ENCODE data around the gene GAPDHS. TPM values are rescaled to one million over a fixed set of nuclear protein-coding genes. Genes with fewer than 3 reads are reported as not detected.

GAPDHS gene
- total and polyA plus RNA-seq, 2 experiments from 2014 or later: not detected

DNA sequence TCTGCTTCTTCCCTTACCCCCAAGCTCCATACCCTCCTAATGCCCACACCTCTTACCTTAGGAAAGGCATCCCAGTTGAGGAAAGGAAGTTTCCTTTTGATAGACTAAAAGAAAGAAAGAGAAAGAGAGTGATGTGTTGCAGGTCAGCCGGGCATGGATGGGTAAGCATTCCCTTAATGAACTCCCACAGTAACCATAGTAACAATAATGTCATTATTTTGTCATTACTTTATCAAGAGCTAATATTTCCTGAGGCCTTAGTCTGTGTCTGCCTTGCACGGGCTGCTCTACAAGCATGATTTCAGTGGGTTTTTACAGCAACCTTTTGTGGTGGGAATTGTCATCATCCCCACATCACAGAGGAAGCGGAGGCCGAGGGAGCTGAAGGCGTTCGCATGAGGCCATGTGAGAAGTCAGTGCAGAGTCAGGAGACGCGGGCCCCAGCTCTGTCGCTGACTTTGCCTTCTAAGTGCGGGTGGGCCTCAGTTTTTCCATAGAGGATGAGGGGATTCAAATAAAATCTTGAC, 45.5 kb upstream of the GAPDHS start:
- H4K20me1 ChIP-seq (ENCODE audit: insufficient read depth, poor library complexity, severe bottlenecking): no peaks in the 10 kb centered on the region
- H3K4me2 ChIP-seq: no peak overlapping the region
- TF ChIP-seq, protein P1, sequence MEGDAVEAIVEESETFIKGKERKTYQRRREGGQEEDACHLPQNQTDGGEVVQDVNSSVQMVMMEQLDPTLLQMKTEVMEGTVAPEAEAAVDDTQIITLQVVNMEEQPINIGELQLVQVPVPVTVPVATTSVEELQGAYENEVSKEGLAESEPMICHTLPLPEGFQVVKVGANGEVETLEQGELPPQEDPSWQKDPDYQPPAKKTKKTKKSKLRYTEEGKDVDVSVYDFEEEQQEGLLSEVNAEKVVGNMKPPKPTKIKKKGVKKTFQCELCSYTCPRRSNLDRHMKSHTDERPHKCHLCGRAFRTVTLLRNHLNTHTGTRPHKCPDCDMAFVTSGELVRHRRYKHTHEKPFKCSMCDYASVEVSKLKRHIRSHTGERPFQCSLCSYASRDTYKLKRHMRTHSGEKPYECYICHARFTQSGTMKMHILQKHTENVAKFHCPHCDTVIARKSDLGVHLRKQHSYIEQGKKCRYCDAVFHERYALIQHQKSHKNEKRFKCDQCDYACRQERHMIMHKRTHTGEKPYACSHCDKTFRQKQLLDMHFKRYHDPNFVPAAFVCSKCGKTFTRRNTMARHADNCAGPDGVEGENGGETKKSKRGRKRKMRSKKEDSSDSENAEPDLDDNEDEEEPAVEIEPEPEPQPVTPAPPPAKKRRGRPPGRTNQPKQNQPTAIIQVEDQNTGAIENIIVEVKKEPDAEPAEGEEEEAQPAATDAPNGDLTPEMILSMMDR (IDR thresholded peaks at IDR 0.05; ENCODE audit: poor library complexity): no peak
- TF ChIP-seq EZH2 (IDR thresholded peaks at IDR 0.05; ENCODE audit: borderline replicate concordance) (no peak), EZH2phosphoT487 (IDR thresholded peaks at IDR 0.05; ENCODE audit: low read depth, severe bottlenecking, unreplicated experiment) (no peak)
- WGBS (ENCODE audit: low lambda C conversion rate, missing lambda C conversion rate): 95% methylated on average over 10 of the region's 10 CpGs
- no peaks in the 10 kb centered on the region for H3K9me2 ChIP-seq (replicated peaks; ENCODE audit: insufficient read depth)
- H3K4me3 ChIP-seq: no peak overlapping the region
- no peak overlapping the region for H2AFZ ChIP-seq
- no peaks in the 10 kb centered on the region for H3K9me3 ChIP-seq (ENCODE audit: low read depth)
- H3K79me2 ChIP-seq: no peaks in the 10 kb centered on the region
- H3K27ac ChIP-seq: no peak overlapping the region
- DNase-seq (ENCODE audit: low spot score): no peak
- H3K27me3 ChIP-seq: no peaks in the 10 kb centered on the region
- H3K36me3 ChIP-seq (replicated peaks; ENCODE audit: insufficient read depth, low read depth): no peaks in the 10 kb centered on the region
- H3K4me1 ChIP-seq (ENCODE audit: insufficient read depth): no peaks in the 10 kb centered on the region

DNA sequence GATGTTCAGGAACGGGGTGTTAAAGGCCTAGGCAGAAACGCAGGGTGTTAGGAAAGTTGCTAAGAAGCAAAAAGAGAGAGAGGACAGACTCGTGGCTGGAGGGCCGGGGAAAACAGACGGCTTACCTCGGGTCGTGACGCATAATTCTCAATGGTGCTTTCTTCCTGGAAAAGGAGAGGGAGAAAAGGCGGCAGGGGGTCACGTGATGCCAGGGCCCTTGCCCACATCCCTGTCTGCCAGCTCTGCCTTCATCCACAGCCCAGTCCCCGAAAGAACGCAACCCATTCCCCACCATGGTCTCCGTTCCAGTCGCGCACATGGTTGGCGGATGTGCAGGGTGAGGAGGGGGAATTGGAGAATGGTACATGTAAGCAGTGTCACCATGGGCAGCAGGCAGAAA, 44.6 kb upstream of the GAPDHS start:
- WGBS (ENCODE audit: low lambda C conversion rate, missing lambda C conversion rate): 91% methylated on average over 16 of the region's 16 CpGs

GRCh38 chr19:35490364-35490763, 42.9 kb upstream of the GAPDHS start, which contains the start of gene KRTDAP:
Gene KRTDAP, minus strand, starts transcription at chr19:35490464. Its CDS starts 22 bp downstream, at chr19:35490442.
- Histone ChIP-seq H4K20me1 (ENCODE audit: insufficient read depth, poor library complexity, severe bottlenecking) (no peaks in the 10 kb centered on the region), H3K79me2 (no peaks in the 10 kb centered on the region), H2AFZ (no peak within 1 kb of the TSS), H3K9me2 (replicated peaks; ENCODE audit: insufficient read depth) (no peaks in the 10 kb centered on the region), H3K36me3 (replicated peaks; ENCODE audit: insufficient read depth, low read depth) (no peaks in the 10 kb centered on the region), H3K27ac (no peak within 1 kb of the TSS), H3K27me3 (no peaks in the 10 kb centered on the region), H3K4me2 (no peak within 1 kb of the TSS), H3K4me1 (ENCODE audit: insufficient read depth) (no peaks in the 10 kb centered on the region), H3K9me3 (ENCODE audit: low read depth) (no peaks in the 10 kb centered on the region), H3K4me3 (no peak within 1 kb of the TSS)
- 92% methylated on average over 8 of the region's 9 CpGs for WGBS (ENCODE audit: low lambda C conversion rate, missing lambda C conversion rate)
- no peak for TF ChIP-seq EZH2phosphoT487 (IDR thresholded peaks at IDR 0.05; ENCODE audit: low read depth, severe bottlenecking, unreplicated experiment)
- TF ChIP-seq, protein P1 (IDR thresholded peaks at IDR 0.05; ENCODE audit: poor library complexity): no peak
- no peak for TF ChIP-seq EZH2 (IDR thresholded peaks at IDR 0.05; ENCODE audit: borderline replicate concordance)
- DNase-seq (ENCODE audit: low spot score): no peak

More for the DNA sequence above, 44.6 kb upstream of the GAPDHS start:
- TF ChIP-seq EZH2phosphoT487 (IDR thresholded peaks at IDR 0.05; ENCODE audit: low read depth, severe bottlenecking, unreplicated experiment): no peak
- TF ChIP-seq EZH2 (IDR thresholded peaks at IDR 0.05; ENCODE audit: borderline replicate concordance): no peak
- TF ChIP-seq, protein P1 (IDR thresholded peaks at IDR 0.05; ENCODE audit: poor library complexity): no peak
- Histone ChIP-seq H3K9me3 (ENCODE audit: low read depth) (no peaks in the 10 kb centered on the region), H3K36me3 (replicated peaks; ENCODE audit: insufficient read depth, low read depth) (no peaks in the 10 kb centered on the region), H3K27me3 (no peaks in the 10 kb centered on the region), H4K20me1 (ENCODE audit: insufficient read depth, poor library complexity, severe bottlenecking) (no peaks in the 10 kb centered on the region), H2AFZ (no peak overlapping the region), H3K4me1 (ENCODE audit: insufficient read depth) (no peaks in the 10 kb centered on the region), H3K4me2 (no peak overlapping the region), H3K9me2 (replicated peaks; ENCODE audit: insufficient read depth) (no peaks in the 10 kb centered on the region), H3K27ac (no peak overlapping the region), H3K4me3 (no peak overlapping the region), H3K79me2 (no peaks in the 10 kb centered on the region)
- no peak for DNase-seq (ENCODE audit: low spot score)

Data from hepatocyte (in vitro differentiated cells).